Large intestine (tissue), 3 donors: Measurements from ENCODE around the gene CNN3. TPM values are rescaled to one million over a fixed set of nuclear protein-coding genes. Genes with fewer than 3 reads are reported as not detected.

Experiments used
- DNase-seq, 2 donors: peaks; one replicate each; pipeline versions ENCODE4 v3.0.0 to v3.0.0-alpha.2; 2013
- H3K27ac ChIP-seq: one replicate; pipeline ENCODE4 v1.5.1; 2013; ENCODE audit warnings: low read length
- H3K27me3 ChIP-seq: 2 replicates; pipeline ENCODE4 v1.6.1; 2013; ENCODE audit warnings: low read length; ENCODE audit not compliant: control insufficient read depth, insufficient read depth
- H3K36me3 ChIP-seq: 2 replicates; pipeline ENCODE4 v1.6.1; 2013; ENCODE audit warnings: low read length; ENCODE audit not compliant: control insufficient read depth, insufficient read depth
- H3K4me1 ChIP-seq: one replicate; pipeline ENCODE4 v1.6.1; 2013; ENCODE audit warnings: low read length; ENCODE audit not compliant: control insufficient read depth, insufficient read depth
- H3K4me3 ChIP-seq: one replicate; pipeline ENCODE4 v1.5.1; 2013; ENCODE audit warnings: low read length
- H3K9me3 ChIP-seq: one replicate; pipeline ENCODE4 v1.6.1; 2013; ENCODE audit warnings: mild to moderate bottlenecking, low read depth, low read length, moderate library complexity; ENCODE audit not compliant: control insufficient read depth
- WGBS: methylation state at CpG from one replicate; pipeline ENCODE4 v1.1.5; 2013; ENCODE audit warnings: low lambda C conversion rate; ENCODE audit not compliant: insufficient coverage; 5-methylcytosine and 5-hydroxymethylcytosine counted together
- polyA plus RNA-seq: library from polyadenylated mRNA; unstranded; fragments of 120-200 nt; gene quantifications from one replicate; pipeline ENCODE4 v1.2.1, GENCODE V29; 2013

Gene CNN3
- polyA plus RNA-seq, 1 donor: 97.0 TPM

DNA sequence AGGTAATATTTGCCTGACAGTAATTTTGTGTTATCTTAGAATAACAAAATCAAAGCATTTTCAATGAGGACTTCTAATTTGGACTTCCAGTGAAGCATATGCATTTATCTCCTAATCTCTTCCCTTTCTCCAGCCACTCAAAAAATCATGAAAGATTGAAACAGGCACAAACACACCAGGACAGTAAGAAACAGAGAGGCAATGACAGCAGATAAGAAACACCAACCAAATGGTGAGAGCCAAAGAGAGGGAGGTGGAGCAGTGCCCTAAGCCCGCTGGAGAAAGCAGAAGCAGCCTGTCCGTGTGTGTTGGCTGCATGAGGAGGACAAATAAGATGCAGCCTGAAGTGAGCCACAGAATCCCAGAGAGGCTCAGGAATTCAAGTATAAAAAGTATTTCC is 67.7 kb downstream of the CNN3 start:
- Histone ChIP-seq H3K27me3 (no peaks in the 10 kb centered on the region), H3K9me3 (no peaks in the 10 kb centered on the region), H3K4me1 (peaks cover 11% of the 10 kb centered on the region), H3K4me3 (no peak overlapping the region), H3K27ac (no peak overlapping the region), H3K36me3 (peaks cover 43% of the 10 kb centered on the region)
- WGBS: no CpG with 5 or more reads among the region's 2 CpGs
- no peak for DNase-seq

DNA sequence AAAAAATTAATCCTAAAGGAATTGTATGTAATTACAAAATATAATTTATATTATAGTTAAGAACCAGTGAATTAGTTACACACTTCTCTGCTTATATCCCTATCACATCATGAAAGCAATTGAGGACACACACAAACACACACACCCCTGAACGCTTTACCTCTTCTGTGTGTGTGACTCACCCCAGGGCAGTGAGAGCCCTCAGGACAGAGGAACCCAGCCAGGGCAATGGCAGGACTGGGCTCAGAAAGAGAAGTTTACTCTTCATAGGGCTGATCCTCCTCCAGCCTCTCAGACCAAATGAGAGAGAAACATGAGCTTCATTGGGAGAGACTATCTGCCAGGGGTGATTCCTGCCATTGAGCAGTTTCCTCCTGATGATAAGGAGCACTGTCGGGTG is 68.6 kb downstream of the CNN3 start:
- no peak overlapping the region for H3K4me3 ChIP-seq
- peaks cover 47% of the 10 kb centered on the region for H3K36me3 ChIP-seq
- H3K27me3 ChIP-seq: no peaks in the 10 kb centered on the region
- H3K9me3 ChIP-seq: no peaks in the 10 kb centered on the region
- H3K4me1 ChIP-seq: peaks cover 4% of the 10 kb centered on the region
- DNase-seq: no peak
- H3K27ac ChIP-seq: no peak overlapping the region
- no CpG with 5 or more reads among the region's 2 CpGs for WGBS

DNA sequence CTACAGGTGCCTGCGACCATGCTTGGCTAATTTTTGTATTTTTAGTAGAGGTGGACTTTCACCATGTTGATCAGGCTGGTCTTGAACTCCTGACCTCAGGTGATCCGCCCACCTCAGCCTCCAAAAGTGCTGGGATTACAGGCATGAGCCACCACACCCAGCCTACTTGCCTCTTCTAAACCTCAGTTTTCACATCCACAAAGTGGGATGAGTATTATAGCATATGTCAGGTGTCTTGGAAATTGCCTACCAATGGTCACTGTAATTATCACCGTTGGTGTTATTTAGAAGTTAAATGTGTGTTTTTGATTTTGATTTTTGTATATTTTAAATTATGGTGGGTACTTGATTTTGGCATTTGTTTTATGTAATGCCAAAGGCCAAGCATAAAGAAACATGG is 70.0 kb downstream of the CNN3 start:
- Histone ChIP-seq H3K27me3 (no peaks in the 10 kb centered on the region), H3K4me3 (no peak overlapping the region), H3K4me1 (no peaks in the 10 kb centered on the region), H3K27ac (no peak overlapping the region), H3K36me3 (peaks cover 42% of the 10 kb centered on the region), H3K9me3 (no peaks in the 10 kb centered on the region)
- WGBS: no CpG with 5 or more reads among the region's 3 CpGs
- no peak for DNase-seq

DNA sequence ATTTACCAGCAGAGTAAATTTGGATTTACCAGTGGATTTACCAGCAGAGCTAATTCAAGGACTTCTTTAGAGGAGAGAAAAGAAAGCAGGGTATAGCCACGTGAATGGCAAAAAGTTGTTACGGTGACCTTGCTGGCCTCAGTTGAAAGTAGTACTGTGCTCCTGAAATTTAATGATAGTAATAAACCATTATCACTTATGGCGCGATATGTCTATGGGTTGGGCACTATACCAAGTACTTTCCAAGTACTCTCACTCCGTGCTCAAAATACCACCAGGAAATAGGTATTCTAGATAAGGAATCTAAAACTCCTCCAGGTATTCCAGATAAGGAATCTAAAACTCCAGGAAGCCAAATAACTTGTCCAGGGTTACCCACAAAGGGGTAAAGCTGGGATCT is 70.9 kb downstream of the CNN3 start:
- no peaks in the 10 kb centered on the region for H3K9me3 ChIP-seq
- H3K27me3 ChIP-seq: no peaks in the 10 kb centered on the region
- no peak overlapping the region for H3K27ac ChIP-seq
- 86% methylated on average over 4 of the region's 5 CpGs for WGBS
- DNase-seq: no peak
- H3K36me3 ChIP-seq: peaks cover 48% of the 10 kb centered on the region
- H3K4me3 ChIP-seq: no peak overlapping the region
- H3K4me1 ChIP-seq: no peaks in the 10 kb centered on the region

DNA sequence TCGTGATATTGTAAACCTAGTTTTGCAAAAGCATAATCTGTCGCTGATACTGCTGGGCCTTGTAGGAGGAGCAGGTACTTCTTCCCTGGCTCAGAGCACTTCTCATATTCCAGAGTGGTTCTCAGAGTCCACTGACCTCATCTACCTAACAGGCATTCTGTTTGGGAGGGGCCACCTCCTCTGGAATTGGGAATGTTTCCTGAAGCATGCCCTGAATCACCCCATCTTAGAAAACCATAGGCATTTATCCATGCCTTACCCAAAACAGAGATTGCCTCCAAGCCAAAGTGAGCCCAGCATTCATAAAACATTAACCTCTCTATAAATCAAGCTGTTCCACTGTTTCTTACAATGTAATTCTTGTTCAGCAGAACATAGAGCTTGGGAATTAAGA is 71.6 kb downstream of the CNN3 start:
- DNase-seq: no peak
- Histone ChIP-seq H3K4me3 (no peak overlapping the region), H3K27ac (no peak overlapping the region), H3K27me3 (no peaks in the 10 kb centered on the region), H3K36me3 (peaks cover 54% of the 10 kb centered on the region), H3K9me3 (no peaks in the 10 kb centered on the region), H3K4me1 (no peaks in the 10 kb centered on the region)
- no CpG with 5 or more reads among the region's 2 CpGs for WGBS

DNA sequence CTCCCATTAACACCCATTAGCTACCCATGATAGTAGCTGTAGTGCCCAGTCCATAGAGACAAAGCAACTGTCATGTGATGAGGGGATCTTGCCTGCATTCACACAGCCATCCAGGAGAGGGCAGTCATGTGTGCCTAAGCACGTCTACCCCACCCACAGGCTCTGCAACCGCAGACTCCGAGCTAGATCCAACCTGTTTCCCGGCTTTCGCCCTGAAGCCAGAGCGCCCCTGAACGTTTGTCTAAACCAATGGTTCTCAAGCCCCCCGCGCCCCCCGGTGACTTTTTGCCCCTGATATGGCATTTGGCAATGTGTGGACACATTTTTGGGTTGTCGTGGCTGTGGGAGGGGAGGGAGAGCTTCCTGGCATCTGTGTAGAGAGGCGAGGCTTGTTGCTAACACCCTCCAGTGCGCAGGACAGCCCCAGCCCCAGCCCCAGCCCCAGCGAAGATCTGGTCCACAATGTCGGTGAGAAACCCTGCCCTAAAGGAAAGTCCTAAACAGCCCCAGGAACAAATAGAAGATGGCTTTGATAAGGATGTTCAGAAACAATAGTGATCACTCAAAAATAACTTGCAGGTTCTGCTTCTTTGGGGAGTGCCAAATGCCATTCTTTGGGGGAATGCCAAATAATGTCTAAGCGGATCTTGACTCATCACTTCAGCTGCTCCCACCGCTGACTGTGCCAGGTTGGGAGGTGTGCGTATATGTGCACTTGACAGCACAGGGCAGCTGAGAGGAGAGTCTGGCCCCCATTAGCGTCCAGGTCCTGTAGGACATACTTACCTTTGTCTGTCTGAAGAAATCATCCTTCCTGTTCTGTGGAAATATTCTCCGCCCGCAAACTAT is 72.2 kb downstream of the CNN3 start:
- peaks cover 60% of the 10 kb centered on the region for H3K36me3 ChIP-seq
- no peak overlapping the region for H3K27ac ChIP-seq
- H3K27me3 ChIP-seq: no peaks in the 10 kb centered on the region
- no peaks in the 10 kb centered on the region for H3K4me1 ChIP-seq
- no CpG with 5 or more reads among the region's 21 CpGs for WGBS
- peak; percentile 86 for DNase-seq
- peak overlapping the region; percentile 33 for H3K4me3 ChIP-seq
- no peaks in the 10 kb centered on the region for H3K9me3 ChIP-seq

DNA sequence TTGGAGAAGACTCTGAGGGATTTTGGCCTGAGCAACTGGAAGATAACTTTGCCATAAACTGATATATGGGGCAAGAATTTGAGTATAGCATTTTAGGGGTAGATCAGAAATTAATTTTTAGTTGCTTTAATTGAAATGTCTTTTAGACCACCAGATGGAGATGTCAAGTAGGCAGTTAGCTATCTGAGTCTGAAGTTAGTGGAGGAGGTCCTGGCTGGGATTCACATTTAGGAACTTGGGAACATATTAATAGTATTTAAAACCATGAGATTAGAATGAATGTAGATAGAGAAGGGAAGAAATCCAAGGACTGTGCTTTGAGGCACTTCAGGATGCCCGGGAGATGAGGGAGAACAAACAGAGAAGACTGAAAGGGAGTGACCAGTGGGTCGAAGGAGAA is 74.1 kb downstream of the CNN3 start:
- H3K4me1 ChIP-seq: no peaks in the 10 kb centered on the region
- H3K27me3 ChIP-seq: no peaks in the 10 kb centered on the region
- no peak overlapping the region for H3K4me3 ChIP-seq
- H3K36me3 ChIP-seq: peaks cover 63% of the 10 kb centered on the region
- H3K27ac ChIP-seq: no peak overlapping the region
- no peak for DNase-seq
- WGBS: 17% methylated on average over 1 of the region's 2 CpGs
- no peaks in the 10 kb centered on the region for H3K9me3 ChIP-seq

DNA sequence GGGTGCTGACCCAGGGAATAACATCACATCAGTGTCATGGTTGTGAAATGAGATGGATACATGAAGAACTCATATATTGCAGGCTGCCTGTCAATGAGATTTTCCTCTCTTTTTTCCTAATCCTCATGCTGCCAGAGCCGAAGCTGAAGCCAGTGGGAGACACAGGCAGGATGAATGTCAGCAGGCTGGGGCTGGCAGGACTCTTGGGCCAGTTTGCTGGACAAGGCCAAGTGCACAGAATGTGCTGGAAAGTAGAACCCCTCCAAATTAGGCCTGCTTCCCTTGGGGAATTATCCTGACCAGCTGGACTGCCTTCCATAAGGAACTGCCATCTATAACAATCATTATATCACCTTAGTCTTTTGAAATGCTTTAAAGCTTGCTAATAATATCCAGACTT is 75.3 kb downstream of the CNN3 start:
- no peak overlapping the region for H3K4me3 ChIP-seq
- DNase-seq: no peak
- H3K27ac ChIP-seq: no peak overlapping the region
- H3K4me1 ChIP-seq: no peaks in the 10 kb centered on the region
- WGBS: no CpG with 5 or more reads among the region's 1 CpG
- H3K36me3 ChIP-seq: peaks cover 70% of the 10 kb centered on the region
- H3K27me3 ChIP-seq: no peaks in the 10 kb centered on the region
- no peaks in the 10 kb centered on the region for H3K9me3 ChIP-seq

Other genes starting within 250 kb of the CNN3 start
- gene SLC44A3, start 106.8 kb downstream of the CNN3 start, polyA plus RNA-seq: 70.5 TPM
- gene ALG14, start 145.8 kb upstream of the CNN3 start, polyA plus RNA-seq: 9.0 TPM
- gene TLCD4, start 190.2 kb upstream of the CNN3 start, polyA plus RNA-seq: 4.9 TPM